Mesenchymal stem cell (in vitro differentiated cells and primary cell): ENCODE results near the gene JAG1.
A peak's percentile ranks its signal among the peaks of the same experiment; 100 is the strongest.

Source experiments
- DNase-seq: peaks from one replicate; pipeline ENCODE4 v3.0.0-alpha.2; 2013
- H2AFZ ChIP-seq: one replicate; pipeline ENCODE4 v1.6.1; 2013; ENCODE audit warnings: low read depth, mild to moderate bottlenecking, control low read depth, inconsistent platforms, low read length, moderate library complexity
- H2AK5ac ChIP-seq: 2 replicates; pipeline ENCODE4 v1.6.1; 2013; ENCODE audit warnings: low read length, moderate library complexity, mild to moderate bottlenecking, inconsistent platforms; ENCODE audit not compliant: severe bottlenecking
- H2BK120ac ChIP-seq: one replicate; pipeline ENCODE4 v1.6.1; 2013; ENCODE audit warnings: low read depth, mild to moderate bottlenecking, inconsistent platforms, low read length, moderate library complexity
- H2BK12ac ChIP-seq, 2 experiments: one replicate each; pipeline ENCODE4 v1.6.1; 2013; ENCODE audit warnings: inconsistent platforms in 2 of 2, low read length in 2 of 2, mild to moderate bottlenecking in 2 of 2, moderate library complexity in 2 of 2, control low read depth in 1 of 2
- H2BK15ac ChIP-seq: one replicate; pipeline ENCODE4 v1.6.1; 2013; ENCODE audit warnings: mild to moderate bottlenecking, low read depth, inconsistent platforms; ENCODE audit not compliant: poor library complexity, severe bottlenecking
- H2BK5ac ChIP-seq: 2 replicates; pipeline ENCODE4 v1.6.1; 2013; ENCODE audit warnings: low read depth, mild to moderate bottlenecking, low read length, control low read depth, inconsistent platforms; ENCODE audit not compliant: poor library complexity, severe bottlenecking
- H3K14ac ChIP-seq, 2 experiments: one replicate each; pipeline ENCODE4 v1.6.1; 2013; ENCODE audit warnings: inconsistent platforms in 2 of 2, low read length in 2 of 2, control low read depth in 1 of 2, mild to moderate bottlenecking in 1 of 2, moderate library complexity in 1 of 2
- H3K18ac ChIP-seq, 2 experiments: one replicate each; pipeline ENCODE4 v1.6.1; 2013; ENCODE audit warnings: inconsistent platforms in 2 of 2, low read length in 2 of 2, control low read depth in 1 of 2, low read depth in 1 of 2, mild to moderate bottlenecking in 1 of 2
- H3K23ac ChIP-seq, 2 experiments: one replicate each; pipeline ENCODE4 v1.6.1; 2013; ENCODE audit warnings: inconsistent platforms in 2 of 2, low read length in 2 of 2, mild to moderate bottlenecking in 2 of 2, moderate library complexity in 2 of 2, control low read depth in 1 of 2
- H3K27ac ChIP-seq: 2 replicates; pipeline ENCODE4 v1.5.1; 2013; ENCODE audit warnings: mild to moderate bottlenecking, moderate library complexity, low read length, control low read depth, inconsistent platforms; ENCODE audit not compliant: poor library complexity, severe bottlenecking
- H3K27me3 ChIP-seq, 2 experiments: 2 replicates each; pipeline versions ENCODE4 v1.6.1 to v1.7.0; 2013; ENCODE audit warnings: low read length in 2 of 2, mild to moderate bottlenecking in 2 of 2, moderate library complexity in 2 of 2, control low read depth in 1 of 2, inconsistent platforms in 1 of 2; ENCODE audit not compliant: control insufficient read depth in 1 of 2, insufficient read depth in 1 of 2
- H3K36me3 ChIP-seq, 2 experiments: 2 replicates each; pipeline versions ENCODE4 v1.6.1 to v1.7.0; 2013; ENCODE audit warnings: low read length in 2 of 2, control low read depth in 1 of 2, inconsistent platforms in 1 of 2, low read depth in 1 of 2, mild to moderate bottlenecking in 1 of 2; ENCODE audit not compliant: insufficient read depth in 2 of 2, control insufficient read depth in 1 of 2
- H3K4ac ChIP-seq, 2 experiments: one replicate each; pipeline ENCODE4 v1.6.1; 2013; ENCODE audit warnings: inconsistent platforms in 2 of 2, low read length in 2 of 2, mild to moderate bottlenecking in 2 of 2, moderate library complexity in 2 of 2, control low read depth in 1 of 2, low read depth in 1 of 2
- H3K4me1 ChIP-seq: 2 replicates; pipeline ENCODE4 v1.6.1; 2013; ENCODE audit warnings: low read depth, low read length, control low read depth; ENCODE audit not compliant: control insufficient read depth, insufficient read depth
- H3K4me2 ChIP-seq: 2 replicates; pipeline ENCODE4 v1.6.1; 2013; ENCODE audit warnings: low read length, mild to moderate bottlenecking, inconsistent platforms; ENCODE audit not compliant: poor library complexity, severe bottlenecking
- H3K4me3 ChIP-seq, 2 experiments: 2 replicates each; pipeline versions ENCODE4 v1.5.1 to v1.7.0; 2013; ENCODE audit warnings: low read length in 2 of 2, mild to moderate bottlenecking in 2 of 2, control low read depth in 1 of 2, low read depth in 1 of 2; ENCODE audit not compliant: insufficient read depth in 1 of 2
- H3K79me1 ChIP-seq: replicated peaks from 2 replicates; pipeline ENCODE4 v1.6.1; 2013; ENCODE audit warnings: mild to moderate bottlenecking, control low read depth, low read length, inconsistent platforms; ENCODE audit not compliant: poor library complexity, severe bottlenecking
- H3K9ac ChIP-seq: 2 replicates; pipeline ENCODE4 v1.7.0; 2013; ENCODE audit warnings: mild to moderate bottlenecking, low read length, moderate library complexity
- H3K9me3 ChIP-seq: 2 replicates; pipeline ENCODE4 v1.7.0; 2013; ENCODE audit warnings: mild to moderate bottlenecking, low read length; ENCODE audit not compliant: control insufficient read depth
- H4K8ac ChIP-seq: one replicate; pipeline ENCODE4 v1.6.1; 2013; ENCODE audit warnings: inconsistent platforms, mild to moderate bottlenecking, low read length, moderate library complexity
- H4K91ac ChIP-seq: one replicate; pipeline ENCODE4 v1.6.1; 2013; ENCODE audit warnings: mild to moderate bottlenecking, low read length, inconsistent platforms
- WGBS: methylation state at CpG from one replicate; pipeline ENCODE4 v1.1.7; 2013; ENCODE audit warnings: mixed read lengths; 5-methylcytosine and 5-hydroxymethylcytosine counted together

The JAG1 gene

DNA sequence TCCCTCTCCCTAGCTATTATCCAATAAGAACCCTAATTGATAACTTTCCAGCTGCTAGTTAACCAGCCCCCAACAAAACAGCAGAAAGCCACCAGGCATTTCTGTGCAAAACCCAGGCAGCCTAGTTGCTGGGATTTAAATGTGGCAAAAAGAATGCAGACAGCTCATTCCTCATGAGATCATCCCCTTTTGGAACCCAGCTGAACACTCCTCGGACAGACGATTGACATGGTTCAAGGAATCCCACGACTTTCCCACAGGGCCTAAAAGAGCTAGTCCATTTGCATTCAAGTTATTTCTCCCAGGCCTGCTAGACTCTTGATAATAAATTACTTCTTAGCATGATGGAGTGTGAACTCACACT lies 24.0 kb downstream of the JAG1 start:
- H3K4me1 ChIP-seq = peaks cover 43% of the 10 kb centered on the region
- H4K8ac ChIP-seq = no peak overlapping the region
- H2BK5ac ChIP-seq = no peak overlapping the region
- no peak overlapping the region for H3K23ac ChIP-seq
- H3K36me3 ChIP-seq = peaks cover 38 to 82% of the 10 kb centered on the region in 2 experiments
- no peak overlapping the region for H3K4me2 ChIP-seq
- H2AK5ac ChIP-seq = no peak overlapping the region
- H4K91ac ChIP-seq = no peak overlapping the region
- no peak overlapping the region for H2AFZ ChIP-seq
- H3K79me1 ChIP-seq = peaks cover 7% of the 10 kb centered on the region
- H2BK15ac ChIP-seq = no peak overlapping the region
- no peaks in the 10 kb centered on the region for H3K9me3 ChIP-seq
- peak; percentile 37 for DNase-seq
- H3K27ac ChIP-seq = peak overlapping the region; percentile 53
- no peak overlapping the region for H3K9ac ChIP-seq
- no peak overlapping the region for H3K4ac ChIP-seq
- no peak overlapping the region for H3K14ac ChIP-seq
- H3K27me3 ChIP-seq = no peaks in the 10 kb centered on the region
- H3K18ac ChIP-seq = peak overlapping the region in 1 of 2 experiments; percentile 29
- no peak overlapping the region for H3K4me3 ChIP-seq
- no peak overlapping the region for H2BK120ac ChIP-seq
- WGBS = 26% methylated on average over 3 of the region's 3 CpGs
- H2BK12ac ChIP-seq = no peak overlapping the region

DNA sequence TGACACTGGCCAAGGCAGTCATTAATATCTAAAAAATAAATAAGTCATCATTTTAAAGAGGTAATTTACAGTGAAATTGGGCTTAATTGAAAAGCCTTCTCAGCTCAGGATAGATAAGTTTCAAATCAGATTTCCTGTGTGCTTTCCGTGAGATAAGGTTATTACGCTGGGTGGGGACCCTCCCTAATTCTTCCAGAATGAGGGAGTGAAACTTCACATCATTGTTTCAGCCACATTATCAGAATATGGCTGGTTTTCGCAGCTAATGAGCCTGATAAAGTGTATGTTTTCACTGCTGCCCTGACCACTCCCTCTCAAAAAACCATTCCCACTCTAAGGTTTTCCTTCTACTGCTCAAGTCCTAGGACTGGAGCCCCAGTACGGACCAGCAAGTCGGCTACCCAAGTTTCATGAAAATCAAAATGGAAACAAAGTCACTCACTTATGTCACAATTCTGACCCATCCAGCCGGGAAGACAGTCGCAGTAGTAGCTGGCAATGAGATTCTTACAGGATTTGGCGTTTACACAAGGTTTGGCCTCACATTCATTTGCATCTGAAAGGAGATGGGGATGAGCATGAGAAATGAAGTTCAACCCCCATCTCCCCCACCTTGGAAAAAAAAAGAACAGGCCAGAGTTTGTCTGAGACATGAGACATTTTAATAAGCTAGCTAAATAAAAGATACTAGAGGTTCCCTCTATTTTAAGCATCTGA lies 24.6 kb downstream of the JAG1 start:
- H4K91ac ChIP-seq = no peak overlapping the region
- H3K18ac ChIP-seq = no peak overlapping the region
- no peak overlapping the region for H2BK120ac ChIP-seq
- H3K27me3 ChIP-seq = no peaks in the 10 kb centered on the region
- no peak overlapping the region for H3K4me2 ChIP-seq
- peak overlapping the region; percentile 79 for H2AK5ac ChIP-seq
- H2BK15ac ChIP-seq = no peak overlapping the region
- peaks cover 40 to 84% of the 10 kb centered on the region in 2 experiments for H3K36me3 ChIP-seq
- H3K23ac ChIP-seq = no peak overlapping the region
- no peak overlapping the region for H2AFZ ChIP-seq
- H3K79me1 ChIP-seq = peaks cover 7% of the 10 kb centered on the region
- no peaks in the 10 kb centered on the region for H3K9me3 ChIP-seq
- no peak overlapping the region for H4K8ac ChIP-seq
- 83% methylated on average over 8 of the region's 8 CpGs for WGBS
- H2BK5ac ChIP-seq = no peak overlapping the region
- peaks cover 39% of the 10 kb centered on the region for H3K4me1 ChIP-seq
- DNase-seq = no peak
- H3K4ac ChIP-seq = no peak overlapping the region
- no peak overlapping the region for H3K4me3 ChIP-seq
- H2BK12ac ChIP-seq = no peak overlapping the region
- no peak overlapping the region for H3K9ac ChIP-seq
- no peak overlapping the region for H3K14ac ChIP-seq
- peak overlapping the region; percentile 53 for H3K27ac ChIP-seq

DNA sequence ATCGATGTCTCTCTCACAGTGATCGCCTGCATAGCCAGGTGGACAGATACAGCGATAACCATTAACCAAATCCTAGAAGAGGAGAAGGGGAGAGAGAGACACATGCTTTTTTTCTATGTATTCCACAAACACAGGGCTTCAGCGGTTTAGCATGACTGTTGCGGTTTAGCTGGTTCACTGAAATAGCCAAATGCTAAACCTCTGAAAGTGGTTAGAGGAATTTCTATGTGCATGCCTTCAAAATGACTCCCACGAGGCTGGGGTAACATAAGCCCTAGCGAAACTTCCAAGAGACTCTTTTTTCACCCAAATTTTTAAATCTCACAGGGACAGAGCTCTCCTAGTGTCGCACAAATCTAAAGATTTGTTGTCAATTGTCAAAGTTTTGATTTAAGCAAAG lies 25.1 kb downstream of the JAG1 start:
- WGBS = 75% methylated on average over 5 of the region's 8 CpGs
- Histone ChIP-seq H2BK12ac (no peak overlapping the region), H2BK15ac (no peak overlapping the region), H3K9ac (no peak overlapping the region), H3K27ac (peak overlapping the region; percentile 53), H3K23ac (no peak overlapping the region), H3K4ac (no peak overlapping the region), H3K4me1 (peaks cover 39% of the 10 kb centered on the region), H2AFZ (no peak overlapping the region), H2AK5ac (no peak overlapping the region), H3K18ac (no peak overlapping the region), H3K36me3 (peaks cover 46 to 90% of the 10 kb centered on the region in 2 experiments), H4K91ac (no peak overlapping the region), H2BK5ac (no peak overlapping the region), H3K14ac (no peak overlapping the region), H3K4me2 (no peak overlapping the region), H3K4me3 (no peak overlapping the region), H2BK120ac (no peak overlapping the region), H3K27me3 (no peaks in the 10 kb centered on the region), H3K79me1 (peaks cover 7% of the 10 kb centered on the region), H4K8ac (no peak overlapping the region), H3K9me3 (no peaks in the 10 kb centered on the region)
- peak; percentile 85 for DNase-seq

DNA sequence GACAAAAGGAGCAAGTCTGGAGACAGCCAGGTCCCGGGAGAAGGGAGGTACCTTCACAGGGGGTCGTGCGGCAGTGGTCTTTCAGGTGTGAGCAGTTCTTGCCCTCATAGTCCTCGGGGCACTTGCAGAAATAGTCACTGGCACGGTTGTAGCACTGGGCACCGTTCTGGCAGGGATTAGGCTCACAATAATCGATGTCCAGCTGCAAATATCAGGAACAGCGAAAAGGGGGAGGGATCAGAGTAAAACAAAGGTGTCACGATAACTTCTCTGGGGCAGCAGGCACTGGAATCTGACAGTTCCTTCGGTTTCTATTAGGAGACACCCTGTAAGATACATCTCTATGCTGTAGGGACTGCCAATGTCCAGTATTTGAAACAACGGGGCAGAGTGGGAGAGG lies 25.9 kb downstream of the JAG1 start:
- Histone ChIP-seq H3K14ac (no peak overlapping the region), H3K4ac (no peak overlapping the region), H2BK120ac (no peak overlapping the region), H2AK5ac (peak overlapping the region; percentile 8), H3K4me3 (no peak overlapping the region), H3K27me3 (no peaks in the 10 kb centered on the region), H2BK12ac (no peak overlapping the region), H2AFZ (no peak overlapping the region), H3K4me1 (peaks cover 35% of the 10 kb centered on the region), H3K27ac (peak overlapping the region; percentile 38), H3K9ac (no peak overlapping the region), H3K79me1 (peaks cover 7% of the 10 kb centered on the region), H2BK15ac (no peak overlapping the region), H3K23ac (no peak overlapping the region), H3K36me3 (peaks cover 52 to 98% of the 10 kb centered on the region in 2 experiments), H4K91ac (no peak overlapping the region), H3K9me3 (no peaks in the 10 kb centered on the region), H3K18ac (no peak overlapping the region), H4K8ac (no peak overlapping the region), H2BK5ac (peak overlapping the region; percentile 59), H3K4me2 (no peak overlapping the region)
- WGBS = 94% methylated on average over 10 of the region's 11 CpGs
- no peak for DNase-seq
